GM10847 (cell line): ENCODE measurements around the gene RNF213.

ENCODE experiments used
- POLR2A ChIP-seq: IDR thresholded peaks from 2 replicates; pipeline ENCODE4 v1.6.1; 2011; ENCODE audit not compliant: insufficient read length; ENCODE audit errors: extremely low read depth

RNF213 gene

GRCh38 chr17:80260791-80261158 lies at the start of gene RNF213:
Gene RNF213, plus strand, starts transcription at chr17:80260852. Its CDS starts 2,830 bp downstream, at chr17:80263682.
- peak; percentile 70 for TF ChIP-seq POLR2A

- TF ChIP-seq POLR2A = no peak
Observed at GRCh38 chr17:80212109-80212508, 48.5 kb upstream of the RNF213 start.

GRCh38 chr17:80212511-80212910 lies 48.1 kb upstream of the RNF213 start:
- TF ChIP-seq POLR2A = no peak

- no peak for TF ChIP-seq POLR2A
Observed at GRCh38 chr17:80212962-80213642, 47.5 kb upstream of the RNF213 start.

GRCh38 chr17:80213643-80213975 lies 47.0 kb upstream of the RNF213 start:
- TF ChIP-seq POLR2A = no peak

- TF ChIP-seq POLR2A = no peak
Observed at GRCh38 chr17:80214012-80214877, 46.4 kb upstream of the RNF213 start.

- TF ChIP-seq POLR2A = no peak
Observed at GRCh38 chr17:80214878-80215210, 45.8 kb upstream of the RNF213 start.

GRCh38 chr17:80216473-80217456 lies 43.9 kb upstream of the RNF213 start:
- no peak for TF ChIP-seq POLR2A

GRCh38 chr17:80217703-80218362 lies 42.8 kb upstream of the RNF213 start:
- no peak for TF ChIP-seq POLR2A

- TF ChIP-seq POLR2A = no peak
Observed at GRCh38 chr17:80218391-80218790, 42.3 kb upstream of the RNF213 start.

- no peak for TF ChIP-seq POLR2A
Observed at GRCh38 chr17:80219013-80219762, 41.5 kb upstream of the RNF213 start.

GRCh38 chr17:80219763-80220053 lies 40.9 kb upstream of the RNF213 start:
- TF ChIP-seq POLR2A = no peak

GRCh38 chr17:80220054-80220735 lies 40.5 kb upstream of the RNF213 start, which contains the start of the genes SGSH and SLC26A11:
Gene SGSH, minus strand, starts transcription at chr17:80220333. Its CDS starts 20 bp downstream, at chr17:80220313.
Gene SLC26A11, plus strand, starts transcription at chr17:80220427. Its CDS starts 1,134 bp downstream, at chr17:80221561.
- TF ChIP-seq POLR2A = peak; percentile 24
